Measurements from ENCODE around the gene SNX30.

The SNX30 gene

DNA sequence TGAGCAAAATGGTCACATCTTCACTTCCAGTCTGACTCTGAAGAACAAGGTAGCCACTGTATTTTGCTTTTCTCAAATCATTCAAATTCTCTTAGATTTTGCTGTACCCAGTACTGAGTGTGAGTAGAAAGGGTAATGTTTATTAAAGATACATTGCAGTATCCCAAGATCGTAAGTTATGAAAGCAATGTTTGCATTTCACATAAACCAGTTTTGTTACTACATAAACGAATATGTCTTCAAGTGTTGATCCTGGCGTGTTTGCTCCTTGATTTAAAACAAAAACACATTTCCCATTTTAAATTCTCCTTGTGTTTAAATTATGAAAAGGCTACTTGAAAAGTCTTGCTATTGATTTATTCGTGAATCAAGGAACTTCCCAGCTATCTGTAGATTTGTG is 22.0 kb downstream of the SNX30 start:
- TF ChIP-seq, protein P1, sequence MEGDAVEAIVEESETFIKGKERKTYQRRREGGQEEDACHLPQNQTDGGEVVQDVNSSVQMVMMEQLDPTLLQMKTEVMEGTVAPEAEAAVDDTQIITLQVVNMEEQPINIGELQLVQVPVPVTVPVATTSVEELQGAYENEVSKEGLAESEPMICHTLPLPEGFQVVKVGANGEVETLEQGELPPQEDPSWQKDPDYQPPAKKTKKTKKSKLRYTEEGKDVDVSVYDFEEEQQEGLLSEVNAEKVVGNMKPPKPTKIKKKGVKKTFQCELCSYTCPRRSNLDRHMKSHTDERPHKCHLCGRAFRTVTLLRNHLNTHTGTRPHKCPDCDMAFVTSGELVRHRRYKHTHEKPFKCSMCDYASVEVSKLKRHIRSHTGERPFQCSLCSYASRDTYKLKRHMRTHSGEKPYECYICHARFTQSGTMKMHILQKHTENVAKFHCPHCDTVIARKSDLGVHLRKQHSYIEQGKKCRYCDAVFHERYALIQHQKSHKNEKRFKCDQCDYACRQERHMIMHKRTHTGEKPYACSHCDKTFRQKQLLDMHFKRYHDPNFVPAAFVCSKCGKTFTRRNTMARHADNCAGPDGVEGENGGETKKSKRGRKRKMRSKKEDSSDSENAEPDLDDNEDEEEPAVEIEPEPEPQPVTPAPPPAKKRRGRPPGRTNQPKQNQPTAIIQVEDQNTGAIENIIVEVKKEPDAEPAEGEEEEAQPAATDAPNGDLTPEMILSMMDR (IDR thresholded peaks at IDR 0.05; ENCODE audit: extremely low read depth, missing control alignments), result no peak

DNA sequence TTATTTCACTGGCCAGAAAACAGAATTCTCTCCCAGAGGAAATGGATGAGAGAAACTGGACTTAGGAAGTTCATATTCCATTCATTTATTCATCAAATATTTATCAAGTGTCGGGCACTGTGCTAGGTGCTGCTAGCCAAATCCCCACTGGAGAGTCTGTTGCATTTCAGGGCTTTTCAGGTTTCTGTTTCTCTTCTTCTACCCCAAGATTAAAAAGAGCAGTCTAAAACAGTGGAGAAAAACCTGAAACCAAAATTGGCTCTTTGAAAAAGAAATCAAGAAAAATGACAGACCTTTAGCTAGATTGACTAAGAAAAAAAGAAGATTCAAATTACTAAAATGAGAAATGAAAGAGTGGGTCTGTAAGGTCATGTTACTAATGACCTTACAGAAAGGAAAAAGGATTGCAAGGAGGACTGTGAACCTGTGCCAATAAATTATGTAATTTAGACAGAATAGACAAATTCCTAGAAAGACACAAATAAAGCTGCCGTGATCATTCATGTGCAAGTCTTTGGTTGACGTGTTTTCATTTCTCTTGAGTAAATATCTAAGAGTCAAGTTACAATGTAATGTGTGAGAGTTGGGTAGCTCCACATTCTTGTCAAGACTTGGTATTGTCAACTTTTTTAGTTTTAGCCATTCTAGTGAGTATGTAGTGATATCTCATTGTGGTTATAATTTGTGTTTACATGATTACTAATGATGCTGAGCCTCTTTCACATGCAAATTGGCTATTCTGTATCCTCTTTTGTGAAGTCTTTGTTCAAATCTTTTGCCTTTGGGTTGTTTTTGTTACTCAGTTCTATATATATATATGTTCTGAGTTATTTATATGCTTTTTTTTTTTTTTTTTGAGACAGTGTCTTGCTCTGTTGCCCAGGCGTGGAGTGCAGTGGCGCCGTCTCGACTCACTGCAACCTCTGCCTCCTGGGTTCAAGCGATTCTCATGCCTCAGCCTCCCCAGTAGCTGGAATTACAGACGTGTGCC is 23.7 kb downstream of the SNX30 start:
- DNase-seq (ENCODE audit: low spot score), result no peak
- TF ChIP-seq, protein P1 (IDR thresholded peaks at IDR 0.05; ENCODE audit: extremely low read depth, missing control alignments), result no peak

More for the DNA sequence above, 22.0 kb downstream of the SNX30 start:
- DNase-seq (ENCODE audit: low spot score), result no peak

DNA sequence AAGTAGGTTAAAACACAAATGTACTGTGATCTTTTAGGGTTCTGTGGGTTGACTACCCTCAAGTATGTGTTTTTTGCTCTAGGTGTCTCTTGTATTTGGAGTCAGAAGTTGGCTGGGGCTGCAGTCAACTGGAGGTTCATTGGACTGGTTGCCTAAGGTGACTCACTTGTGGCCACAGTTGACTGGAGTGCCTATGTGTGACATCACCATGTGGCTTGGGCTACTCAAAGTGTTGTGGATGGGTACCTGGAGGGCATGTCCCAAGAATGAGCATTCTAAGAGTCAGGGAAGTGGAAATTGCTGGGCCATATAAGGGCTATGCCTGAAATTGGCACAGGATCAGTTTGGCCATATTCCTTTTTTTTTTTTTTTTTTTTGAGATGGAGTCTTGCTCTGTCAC is 27.4 kb downstream of the SNX30 start:
- no peak for DNase-seq (ENCODE audit: low spot score)

DNA sequence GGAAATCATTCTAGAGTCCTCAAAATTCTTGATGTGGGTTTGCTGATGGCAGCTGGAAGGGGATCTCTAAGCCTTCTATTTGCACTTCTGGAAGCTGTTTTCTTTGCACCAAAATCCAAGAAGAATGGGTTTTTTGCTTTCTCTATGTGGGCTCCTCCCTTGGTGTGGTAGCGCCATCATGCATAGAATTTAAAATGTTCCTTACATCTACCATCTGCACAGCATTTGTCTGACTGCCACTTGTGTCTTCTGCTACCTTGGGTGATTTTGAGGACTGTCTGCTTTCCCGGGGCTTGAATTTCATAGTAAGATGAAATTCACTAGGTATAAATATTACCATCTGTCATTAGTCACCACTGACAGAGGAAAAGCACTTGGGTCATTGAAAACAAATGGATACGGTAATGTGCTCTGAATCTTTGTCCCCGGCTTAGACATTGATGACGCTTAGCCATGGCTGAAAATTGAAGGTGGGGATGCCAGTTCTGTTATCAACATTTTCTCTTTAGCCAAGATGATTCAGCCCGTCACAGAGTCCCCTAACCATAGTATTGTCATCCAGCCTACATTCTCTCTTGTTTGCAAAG is 30.0 kb downstream of the SNX30 start:
- no peak for DNase-seq (ENCODE audit: low spot score)
- TF ChIP-seq, protein P1 (IDR thresholded peaks at IDR 0.05; ENCODE audit: extremely low read depth, missing control alignments), result no peak

More for the DNA sequence above, 27.4 kb downstream of the SNX30 start:
- TF ChIP-seq, protein P1 (IDR thresholded peaks at IDR 0.05; ENCODE audit: extremely low read depth, missing control alignments), result no peak

DNA sequence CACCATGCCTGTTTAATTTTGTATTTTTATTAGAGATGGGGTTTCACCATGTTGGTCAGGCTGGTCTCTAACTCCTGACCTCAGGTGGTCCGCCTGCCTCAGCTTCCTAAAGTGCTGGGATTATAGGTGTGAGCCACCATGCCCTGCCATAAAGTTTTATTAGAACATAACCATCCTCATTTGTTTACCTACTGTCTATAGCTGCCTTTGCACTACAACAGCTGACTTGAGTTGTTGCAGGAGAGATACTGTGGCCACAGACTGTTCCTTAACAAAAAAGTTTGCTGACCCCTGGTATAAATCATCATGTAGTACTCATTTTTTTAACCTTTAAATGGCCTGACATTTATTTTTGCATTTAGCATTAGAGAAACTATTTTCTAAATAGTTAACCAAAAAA is 31.7 kb downstream of the SNX30 start:
- TF ChIP-seq, protein P1 (IDR thresholded peaks at IDR 0.05; ENCODE audit: extremely low read depth, missing control alignments), result no peak

DNA sequence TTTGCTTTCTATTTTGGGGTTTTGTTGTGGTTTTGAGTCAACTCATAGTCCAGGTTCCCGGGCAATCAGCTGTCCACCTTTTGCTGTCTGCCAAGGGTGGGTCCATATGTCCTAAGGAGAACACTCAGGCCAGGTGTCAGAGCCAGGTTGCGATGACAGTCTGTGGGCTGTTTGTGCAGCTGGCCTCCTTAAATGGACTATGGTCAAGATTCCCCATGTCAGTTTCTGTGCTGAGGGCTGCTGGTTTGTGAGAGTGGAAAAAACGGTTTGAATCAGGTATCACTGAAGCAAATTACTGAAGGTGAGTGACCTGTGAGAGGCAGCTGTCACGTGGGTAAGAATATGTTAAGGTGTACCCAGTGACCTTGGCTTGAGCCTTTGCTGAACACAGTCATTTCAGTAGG is 33.0 kb downstream of the SNX30 start:
- DNase-seq (ENCODE audit: low spot score), result no peak
- TF ChIP-seq, protein P1 (IDR thresholded peaks at IDR 0.05; ENCODE audit: extremely low read depth, missing control alignments), result no peak

More for the DNA sequence above, 31.7 kb downstream of the SNX30 start:
- DNase-seq (ENCODE audit: low spot score), result no peak
